Kidney epithelial cell (primary cell): ENCODE measurements around the gene PSTPIP2. TPM values are rescaled to one million over a fixed set of nuclear protein-coding genes. Genes with fewer than 3 reads are reported as not detected.
"Not testable (repeated sequence)": the region's sequence is repeated elsewhere in the genome, so short reads cannot be mapped to it uniquely, and the experiment has no call there.

Source experiments
- DNase-seq: peaks from one replicate; pipeline ENCODE4 v3.0.0-alpha.2; 2010; ENCODE audit warnings: low read depth
- H3K27me3 ChIP-seq: 2 replicates; pipeline ENCODE4 v1.6.0; 2011; ENCODE audit warnings: low read length; ENCODE audit not compliant: control insufficient read depth, insufficient read depth
- H3K36me3 ChIP-seq: 2 replicates; pipeline ENCODE4 v1.5.1; 2011; ENCODE audit warnings: low read length; ENCODE audit not compliant: control insufficient read depth, insufficient read depth
- H3K4me3 ChIP-seq: 2 replicates; pipeline ENCODE4 v1.5.1; 2011; ENCODE audit warnings: low read depth, mild to moderate bottlenecking, control low read depth, low read length
- total RNA-seq: library from RNA; depleted of rRNA; stranded (reverse); fragments of >200 nt; gene quantifications from 2 replicates; pipeline ENCODE4 v1.2.3, GENCODE V29; 2015
- TF ChIP-seq, protein P1 (sequence below): IDR thresholded peaks from 2 replicates; pipeline ENCODE4 v1.5.1; 2011; ENCODE audit warnings: mild to moderate bottlenecking, moderate library complexity, low read length, control low read depth, inconsistent platforms; ENCODE audit not compliant: insufficient read depth, poor library complexity, severe bottlenecking

Gene PSTPIP2
- total RNA-seq, 1 donor from 2014 or later: 14.2 TPM

DNA sequence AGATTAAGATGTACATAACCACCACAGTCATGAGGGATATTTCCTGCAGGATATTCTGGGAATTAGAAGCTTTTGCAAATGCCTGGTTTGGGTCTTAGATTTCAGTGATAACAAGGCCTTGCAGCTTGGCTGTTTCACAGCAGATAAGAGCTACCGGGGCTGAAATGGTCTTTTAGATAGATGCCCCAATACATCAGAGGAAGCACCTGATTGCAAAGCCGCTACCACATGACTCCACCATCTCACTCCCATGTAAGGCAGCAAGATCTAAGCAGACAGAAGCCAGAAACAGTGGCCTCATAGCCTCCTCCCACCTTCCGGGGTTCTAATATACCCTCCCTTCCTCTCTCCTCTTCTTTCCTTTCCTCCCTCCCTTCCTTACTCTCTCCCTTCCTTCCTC, 73.8 kb downstream of the PSTPIP2 start:
- TF ChIP-seq, protein P1, sequence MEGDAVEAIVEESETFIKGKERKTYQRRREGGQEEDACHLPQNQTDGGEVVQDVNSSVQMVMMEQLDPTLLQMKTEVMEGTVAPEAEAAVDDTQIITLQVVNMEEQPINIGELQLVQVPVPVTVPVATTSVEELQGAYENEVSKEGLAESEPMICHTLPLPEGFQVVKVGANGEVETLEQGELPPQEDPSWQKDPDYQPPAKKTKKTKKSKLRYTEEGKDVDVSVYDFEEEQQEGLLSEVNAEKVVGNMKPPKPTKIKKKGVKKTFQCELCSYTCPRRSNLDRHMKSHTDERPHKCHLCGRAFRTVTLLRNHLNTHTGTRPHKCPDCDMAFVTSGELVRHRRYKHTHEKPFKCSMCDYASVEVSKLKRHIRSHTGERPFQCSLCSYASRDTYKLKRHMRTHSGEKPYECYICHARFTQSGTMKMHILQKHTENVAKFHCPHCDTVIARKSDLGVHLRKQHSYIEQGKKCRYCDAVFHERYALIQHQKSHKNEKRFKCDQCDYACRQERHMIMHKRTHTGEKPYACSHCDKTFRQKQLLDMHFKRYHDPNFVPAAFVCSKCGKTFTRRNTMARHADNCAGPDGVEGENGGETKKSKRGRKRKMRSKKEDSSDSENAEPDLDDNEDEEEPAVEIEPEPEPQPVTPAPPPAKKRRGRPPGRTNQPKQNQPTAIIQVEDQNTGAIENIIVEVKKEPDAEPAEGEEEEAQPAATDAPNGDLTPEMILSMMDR: no peak
- DNase-seq: no peak

DNA sequence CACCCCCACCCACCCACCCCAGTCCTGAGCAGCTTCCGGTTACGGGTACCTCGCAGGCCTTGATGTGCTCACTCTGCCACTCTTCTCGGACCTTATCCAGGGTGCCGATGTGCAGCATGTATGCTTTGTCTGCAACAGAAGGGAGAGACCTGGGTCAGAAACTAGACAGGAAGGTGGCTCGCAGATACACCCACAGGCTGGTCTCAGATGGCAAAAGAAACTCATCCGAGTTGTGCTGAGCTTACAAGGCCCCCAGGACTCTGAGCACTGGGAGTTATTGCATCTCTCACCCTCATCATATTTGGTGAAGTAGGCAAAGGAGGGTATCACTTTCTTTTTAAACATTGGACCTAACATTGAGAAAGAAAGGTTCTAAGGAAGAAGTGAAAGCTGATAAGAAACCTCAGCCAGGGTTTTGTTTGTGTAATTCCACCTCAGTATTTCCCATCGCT, 74.3 kb downstream of the PSTPIP2 start:
- Histone ChIP-seq H3K27me3 (no peaks in the 10 kb centered on the region), H3K36me3 (no peaks in the 10 kb centered on the region), H3K4me3 (no peak overlapping the region)
- TF ChIP-seq, protein P1: no peak
- DNase-seq: no peak

More for the DNA sequence above, 73.8 kb downstream of the PSTPIP2 start:
- H3K27me3 ChIP-seq: no peaks in the 10 kb centered on the region
- no peak overlapping the region for H3K4me3 ChIP-seq
- no peaks in the 10 kb centered on the region for H3K36me3 ChIP-seq

DNA sequence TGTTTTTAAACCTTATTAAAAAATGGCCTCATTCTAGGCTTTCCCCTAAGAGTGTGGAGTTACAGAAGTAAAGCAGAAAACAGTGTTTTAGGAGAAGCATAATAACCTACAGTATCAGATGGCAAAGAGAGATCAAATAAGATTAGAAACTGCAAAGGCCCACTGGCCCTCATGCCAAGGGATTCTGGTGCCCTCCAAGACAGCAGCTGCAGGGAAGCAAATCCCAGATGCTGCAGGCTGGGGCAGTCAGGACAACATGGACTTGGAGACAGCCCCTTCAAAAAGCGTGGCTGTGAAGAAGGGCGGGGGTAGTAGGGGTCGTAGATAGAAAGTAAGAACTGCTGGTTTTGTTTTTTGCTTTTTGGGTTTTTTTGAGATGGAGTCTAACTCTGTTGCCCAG, 76.6 kb downstream of the PSTPIP2 start:
- TF ChIP-seq, protein P1: no peak
- no peaks in the 10 kb centered on the region for H3K36me3 ChIP-seq
- H3K4me3 ChIP-seq: no peak overlapping the region
- DNase-seq: no peak
- no peaks in the 10 kb centered on the region for H3K27me3 ChIP-seq

DNA sequence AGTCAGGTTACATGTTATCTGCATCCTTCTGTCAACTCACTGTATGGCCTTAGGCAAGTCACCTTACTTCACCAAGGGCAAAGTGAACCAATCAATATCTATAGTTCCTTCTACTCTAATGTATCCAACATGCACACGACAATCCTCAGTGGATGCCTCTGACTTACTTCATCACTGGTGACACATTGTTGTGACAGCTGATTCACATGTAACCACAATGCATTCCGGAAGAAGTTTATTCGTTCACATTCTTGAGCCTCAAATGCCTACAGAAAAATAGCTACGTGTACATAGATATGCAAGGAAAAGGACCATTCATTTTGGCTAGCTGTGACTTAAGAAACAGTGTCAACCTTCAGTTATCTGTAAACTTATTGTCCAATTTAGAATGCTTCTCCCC, 78.6 kb downstream of the PSTPIP2 start:
- no peaks in the 10 kb centered on the region for H3K27me3 ChIP-seq
- TF ChIP-seq, protein P1: no peak
- no peaks in the 10 kb centered on the region for H3K36me3 ChIP-seq
- no peak overlapping the region for H3K4me3 ChIP-seq
- DNase-seq: peak; percentile 47

DNA sequence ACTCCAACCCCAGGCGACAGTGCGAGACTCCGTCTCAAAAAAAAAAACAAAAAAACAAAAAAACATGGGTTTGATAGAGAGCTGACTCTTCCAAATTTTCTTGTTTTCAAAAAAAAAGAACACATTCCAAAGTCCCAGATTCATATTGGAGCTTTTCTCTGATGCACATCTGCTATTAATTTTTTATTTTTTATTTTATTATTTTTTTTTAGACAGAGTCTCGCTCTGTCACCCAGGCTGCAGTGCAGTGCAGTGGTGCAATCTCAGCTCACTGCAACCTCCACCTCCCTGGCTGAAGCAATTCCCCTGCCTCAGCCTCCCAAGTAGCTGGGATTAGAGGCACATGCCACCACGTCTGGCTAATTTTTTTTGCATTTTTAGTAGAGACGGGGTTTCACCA, 79.5 kb downstream of the PSTPIP2 start:
- DNase-seq, H3K36me3 ChIP-seq, H3K27me3 ChIP-seq, H3K4me3 ChIP-seq: not testable (repeated sequence)

DNA sequence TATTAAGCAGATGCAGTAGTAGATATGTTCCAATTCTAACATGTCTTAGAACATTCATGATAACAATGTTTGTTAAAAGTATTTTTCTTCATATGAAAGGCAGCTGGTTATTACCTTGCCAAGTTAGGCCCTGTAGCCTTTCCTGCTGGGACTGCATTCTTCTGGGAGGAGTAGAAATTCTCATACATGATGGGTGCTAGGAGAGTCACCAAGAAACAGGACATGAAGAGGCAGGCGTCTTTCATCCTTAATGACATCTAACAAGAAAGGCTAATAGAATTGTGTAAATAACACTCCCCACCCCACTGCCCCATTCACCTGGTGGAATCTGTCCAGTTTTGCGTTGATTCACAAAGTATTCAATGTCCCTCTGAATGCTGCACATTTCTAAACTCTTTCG, 80.3 kb downstream of the PSTPIP2 start:
- Histone ChIP-seq H3K27me3 (no peaks in the 10 kb centered on the region), H3K4me3 (no peak overlapping the region), H3K36me3 (no peaks in the 10 kb centered on the region)
- DNase-seq: no peak
- TF ChIP-seq, protein P1: no peak
